Mammary epithelial cell (primary cell): ENCODE results near the gene SRXN1.

Experiments used
- EZH2 ChIP-seq: IDR thresholded peaks from 2 replicates; pipeline ENCODE4 v1.6.1; 2012; ENCODE audit warnings: low read length, inconsistent platforms, borderline replicate concordance
- TF ChIP-seq, protein P1 (sequence below), 2 donors: IDR thresholded peaks in 1 of 2; conservative IDR thresholded peaks in 1 of 2; 2 replicates each; pipeline ENCODE4 v1.5.1; 2011 to 2012; ENCODE audit warnings: inconsistent platforms in 2 of 2, low read length in 2 of 2, mild to moderate bottlenecking in 2 of 2, control low read depth in 1 of 2, low read depth in 1 of 2; ENCODE audit not compliant: insufficient read depth in 1 of 2; ENCODE audit errors: extremely low read depth in 1 of 2

DNA sequence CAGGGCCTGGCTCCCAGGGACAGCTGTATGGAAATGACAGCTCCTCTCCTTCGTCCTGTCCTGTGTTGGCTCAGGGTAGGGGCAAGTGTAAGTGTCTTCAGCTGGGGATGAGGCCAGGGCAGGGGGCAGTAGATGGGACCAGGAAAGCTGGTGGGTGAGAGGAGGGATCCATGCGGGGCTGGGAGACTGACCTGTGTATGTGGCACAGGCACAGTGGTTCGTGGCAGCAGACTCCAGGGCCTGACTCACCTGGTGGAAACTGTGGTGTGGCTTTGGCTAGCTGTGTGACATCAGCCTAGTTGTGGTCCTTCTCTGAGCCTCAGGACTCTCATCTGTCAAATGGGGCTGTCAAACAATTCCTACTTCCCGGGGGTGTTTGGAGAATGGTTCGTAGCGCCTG, 36.3 kb upstream of the SRXN1 start:
- TF ChIP-seq, protein P1, sequence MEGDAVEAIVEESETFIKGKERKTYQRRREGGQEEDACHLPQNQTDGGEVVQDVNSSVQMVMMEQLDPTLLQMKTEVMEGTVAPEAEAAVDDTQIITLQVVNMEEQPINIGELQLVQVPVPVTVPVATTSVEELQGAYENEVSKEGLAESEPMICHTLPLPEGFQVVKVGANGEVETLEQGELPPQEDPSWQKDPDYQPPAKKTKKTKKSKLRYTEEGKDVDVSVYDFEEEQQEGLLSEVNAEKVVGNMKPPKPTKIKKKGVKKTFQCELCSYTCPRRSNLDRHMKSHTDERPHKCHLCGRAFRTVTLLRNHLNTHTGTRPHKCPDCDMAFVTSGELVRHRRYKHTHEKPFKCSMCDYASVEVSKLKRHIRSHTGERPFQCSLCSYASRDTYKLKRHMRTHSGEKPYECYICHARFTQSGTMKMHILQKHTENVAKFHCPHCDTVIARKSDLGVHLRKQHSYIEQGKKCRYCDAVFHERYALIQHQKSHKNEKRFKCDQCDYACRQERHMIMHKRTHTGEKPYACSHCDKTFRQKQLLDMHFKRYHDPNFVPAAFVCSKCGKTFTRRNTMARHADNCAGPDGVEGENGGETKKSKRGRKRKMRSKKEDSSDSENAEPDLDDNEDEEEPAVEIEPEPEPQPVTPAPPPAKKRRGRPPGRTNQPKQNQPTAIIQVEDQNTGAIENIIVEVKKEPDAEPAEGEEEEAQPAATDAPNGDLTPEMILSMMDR (conservative IDR thresholded peaks at IDR 0.05 in 1 of 2, IDR thresholded peaks at IDR 0.05 in 1 of 2; ENCODE audit: extremely low read depth in 1 of 2, insufficient read depth in 1 of 2, low read depth in 1 of 2, low read length in 2 of 2): no peak
- no peak for TF ChIP-seq EZH2
